ENCODE measurements around the gene ARHGAP25.

DNA sequence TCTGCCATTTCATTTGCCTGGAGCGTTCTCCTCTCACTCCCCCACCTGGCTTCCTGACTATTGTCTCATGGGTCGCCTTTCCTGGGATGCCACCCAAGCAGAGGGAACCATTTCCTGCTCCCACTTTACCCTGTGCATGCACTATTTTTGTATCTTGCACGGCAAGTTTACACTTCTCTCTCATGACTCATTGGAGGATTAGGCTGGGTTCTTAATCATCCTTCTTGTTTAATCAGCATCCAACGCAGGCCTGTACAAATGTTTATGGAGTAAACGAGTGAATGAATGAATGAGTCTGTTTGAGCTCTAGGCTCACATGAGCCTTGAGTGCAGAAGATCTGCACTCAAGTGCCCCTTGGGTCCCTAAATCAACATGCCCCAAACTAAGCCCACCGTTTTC, 3.8 kb upstream of the ARHGAP25 start:
- no peak for TF ChIP-seq CTCF (IDR thresholded peaks at IDR 0.05)
- peak in 1 of 2 donors; percentile 44 for TF ChIP-seq POLR2AphosphoS5 (IDR thresholded peaks at IDR 0.05; ENCODE audit: insufficient read depth in 1 of 2, low read depth in 1 of 2)

All from vagina (tissue), 2 donors.